HEK293T (cell line): ENCODE data around the gene PPP2R5D.

Experiments
- ARNT ChIP-seq: fragments of 450-650 bp; IDR thresholded peaks from 2 replicates; pipeline ENCODE4 v1.6.1; 2017; ENCODE audit warnings: mild to moderate bottlenecking
- BHLHE40 ChIP-seq: fragments of 450-650 bp; IDR thresholded peaks from 2 replicates; pipeline ENCODE4 v1.6.1; 2016; ENCODE audit warnings: mild to moderate bottlenecking, moderate library complexity, borderline replicate concordance
- CTBP1 ChIP-seq: fragments of 450-650 bp; IDR thresholded peaks from 2 replicates; pipeline ENCODE4 v1.6.1; 2016; ENCODE audit warnings: borderline replicate concordance
- ELF4 ChIP-seq: fragments of 450-650 bp; IDR thresholded peaks from 2 replicates; pipeline ENCODE4 v1.6.1; 2017; ENCODE audit warnings: antibody characterized with exemption
- FOXA1 ChIP-seq: fragments of 450-650 bp; IDR thresholded peaks from 2 replicates; pipeline ENCODE4 v1.6.1; 2016; ENCODE audit warnings: mild to moderate bottlenecking
- FOXM1 ChIP-seq: fragments of 450-650 bp; IDR thresholded peaks from 2 replicates; pipeline ENCODE4 v1.6.1; 2017; ENCODE audit warnings: mild to moderate bottlenecking, borderline replicate concordance
- HDGF ChIP-seq: fragments of 450-650 bp; IDR thresholded peaks from 2 replicates; pipeline ENCODE4 v1.6.1; 2017; ENCODE audit warnings: antibody characterized with exemption, borderline replicate concordance
- NFRKB ChIP-seq: fragments of 450-650 bp; IDR thresholded peaks from 2 replicates; pipeline ENCODE4 v1.6.1; 2016; ENCODE audit warnings: mild to moderate bottlenecking, moderate library complexity
- SP1 ChIP-seq: fragments of 450-650 bp; IDR thresholded peaks from 2 replicates; pipeline ENCODE4 v1.6.1; 2017
- SUZ12 ChIP-seq: fragments of 450-650 bp; IDR thresholded peaks from 2 replicates; pipeline ENCODE4 v1.6.1; 2016; ENCODE audit warnings: mild to moderate bottlenecking
- TARDBP ChIP-seq: fragments of 450-650 bp; IDR thresholded peaks from 2 replicates; pipeline ENCODE4 v1.6.1; 2016
- ZNF384 ChIP-seq: fragments of 450-650 bp; IDR thresholded peaks from 2 replicates; pipeline ENCODE4 v1.6.1; 2016
- TF ChIP-seq, protein P1 (sequence below): fragments of 450-650 bp; IDR thresholded peaks from 2 replicates; pipeline ENCODE4 v1.6.1; 2016

DNA sequence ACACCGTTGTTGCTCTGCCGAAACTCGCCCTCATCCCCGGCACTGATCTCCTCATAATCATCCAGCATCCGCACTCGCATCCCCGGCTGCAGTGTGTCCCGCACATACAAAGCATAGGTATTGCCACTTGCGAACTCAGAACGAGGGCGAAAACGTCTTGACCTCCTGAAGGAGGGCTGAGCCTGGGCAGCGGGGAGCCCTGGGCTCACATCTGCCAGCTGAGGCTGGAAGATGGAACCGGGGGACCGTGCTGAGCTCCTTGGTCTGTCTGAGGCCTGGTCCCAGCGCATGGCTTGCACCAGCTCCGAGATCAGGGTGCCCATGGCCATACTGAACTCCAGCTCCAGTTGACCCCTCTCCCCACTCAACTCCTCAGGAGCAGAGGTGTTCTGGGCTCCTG is 66.6 kb downstream of the PPP2R5D start:
- TF ChIP-seq TARDBP (no peak), FOXA1 (no peak), FOXM1 (no peak), HDGF (no peak), SP1 (no peak), BHLHE40 (no peak), SUZ12 (no peak), CTBP1 (no peak), ELF4 (no peak), ARNT (no peak), NFRKB (no peak), ZNF384 (no peak)
- TF ChIP-seq, protein P1, sequence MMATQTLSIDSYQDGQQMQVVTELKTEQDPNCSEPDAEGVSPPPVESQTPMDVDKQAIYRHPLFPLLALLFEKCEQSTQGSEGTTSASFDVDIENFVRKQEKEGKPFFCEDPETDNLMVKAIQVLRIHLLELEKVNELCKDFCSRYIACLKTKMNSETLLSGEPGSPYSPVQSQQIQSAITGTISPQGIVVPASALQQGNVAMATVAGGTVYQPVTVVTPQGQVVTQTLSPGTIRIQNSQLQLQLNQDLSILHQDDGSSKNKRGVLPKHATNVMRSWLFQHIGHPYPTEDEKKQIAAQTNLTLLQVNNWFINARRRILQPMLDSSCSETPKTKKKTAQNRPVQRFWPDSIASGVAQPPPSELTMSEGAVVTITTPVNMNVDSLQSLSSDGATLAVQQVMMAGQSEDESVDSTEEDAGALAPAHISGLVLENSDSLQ: no peak
